K562 (cell line): ENCODE measurements around the gene TEPSIN. TPM values are rescaled to one million over a fixed set of nuclear protein-coding genes. Genes with fewer than 3 reads are reported as not detected.

Experiments used
- ATAC-seq: fragments of 200-7000 bp; cut with Tn5 transposase; 3 replicates; pipeline ENCODE4 v1.9.1; 2020; ENCODE audit warnings: moderate library complexity
- BruUV-seq: library from RNA; stranded (reverse); fragments of 400-500 nt; replicated peaks from 2 replicates; lab custom pipeline; 2021; lab: Mats Ljungman, UMichigan
- CTCF ChIA-PET: fragments of 300-600 bp; formaldehyde crosslinking; extraction: SDS; loops from one replicate; lab custom pipeline; 2021; ENCODE audit warnings: low intra/inter-chr PET ratio; lab: Yijun Ruan, JAX
- POLR2A ChIA-PET: fragments of 300-600, 350-650 bp; sonication (Branson Sonifier 250); formaldehyde crosslinking; extraction: SDS; loops from one replicate; lab custom pipeline; 2021; ENCODE audit warnings: antibody characterized with exemption, inconsistent platforms; lab: Yijun Ruan, JAX
- DNase-seq, 4 experiments: peaks; one replicate each; pipeline versions ENCODE4 v3.0.0 to v3.0.0-alpha.2; 2011 to 2018; ENCODE audit warnings: low spot score in 3 of 4, mixed read lengths in 3 of 4; ENCODE audit errors: extremely low read depth in 1 of 4
- FAIRE-seq: peaks from 2 replicates; lab custom pipeline; 2011; peaks lifted over from hg19 to GRCh38; lab: Jason Lieb, UNC
- H2AFZ ChIP-seq: 2 replicates; pipeline ENCODE4 v1.6.0; 2011; ENCODE audit warnings: low read depth, low read length, control low read depth, inconsistent platforms
- H3K27ac ChIP-seq: fragments of 200-600 bp; 3 replicates; pipeline ENCODE4 v1.8.0; 2011; ENCODE audit warnings: low read depth, mild to moderate bottlenecking, control low read depth, inconsistent platforms, low read length, moderate library complexity, mixed read lengths; ENCODE audit errors: extremely low read depth
- H3K27me3 ChIP-seq, 2 experiments: fragments of 300-600 bp in 1 of 2; 2 replicates in 1 of 2; 3 replicates in 1 of 2; pipeline versions ENCODE4 v1.6.0 to v1.8.0; 2011; ENCODE audit warnings: inconsistent platforms in 2 of 2, low read length in 2 of 2, mild to moderate bottlenecking in 1 of 2, mixed read lengths in 1 of 2, moderate library complexity in 1 of 2; ENCODE audit not compliant: control insufficient read depth in 2 of 2, insufficient read depth in 2 of 2
- H3K36me3 ChIP-seq: fragments of 300-600 bp; 3 replicates; pipeline ENCODE4 v1.8.0; 2011; ENCODE audit warnings: mild to moderate bottlenecking, low read length, inconsistent platforms; ENCODE audit not compliant: control insufficient read depth, insufficient read depth
- H3K4me1 ChIP-seq, 2 experiments: fragments of 200-600 bp in 1 of 2; replicated peaks in 1 of 2; 2 replicates in 1 of 2; 3 replicates in 1 of 2; pipeline versions ENCODE4 v1.5.1 to v1.8.0; 2011; ENCODE audit warnings: inconsistent platforms in 2 of 2, low read length in 2 of 2, mild to moderate bottlenecking in 1 of 2, mixed read lengths in 1 of 2, moderate library complexity in 1 of 2; ENCODE audit not compliant: control insufficient read depth in 2 of 2, insufficient read depth in 2 of 2
- H3K4me2 ChIP-seq: 2 replicates; pipeline ENCODE4 v1.6.1; 2011; ENCODE audit warnings: low read length, control low read depth, inconsistent platforms, mixed read lengths; ENCODE audit not compliant: insufficient read depth
- H3K4me3 ChIP-seq: fragments of 200-600 bp; sonication (generic), shearing (Covaris generic); 2 replicates; pipeline ENCODE4 v1.5.1; 2016; ENCODE audit warnings: control low read depth, inconsistent platforms
- H3K79me2 ChIP-seq: fragments of 200-600 bp; 3 replicates; pipeline ENCODE4 v1.8.0; 2011; ENCODE audit warnings: low read length, inconsistent platforms; ENCODE audit not compliant: control insufficient read depth, insufficient read depth
- H3K9ac ChIP-seq, 2 experiments: 2 replicates each; pipeline versions ENCODE4 v1.6.0 to v1.6.1; 2011; ENCODE audit warnings: low read depth in 2 of 2, low read length in 2 of 2, control low read depth in 1 of 2, inconsistent platforms in 1 of 2, mild to moderate bottlenecking in 1 of 2, mixed read lengths in 1 of 2; ENCODE audit not compliant: insufficient read depth in 1 of 2
- H3K9me1 ChIP-seq: one replicate; pipeline ENCODE4 v1.6.0; 2011; ENCODE audit warnings: inconsistent platforms, mild to moderate bottlenecking, low read length, moderate library complexity; ENCODE audit not compliant: control insufficient read depth, insufficient read depth
- H3K9me3 ChIP-seq: replicated peaks from 2 replicates; pipeline ENCODE4 v1.5.1; 2011; ENCODE audit warnings: low read depth, low read length, inconsistent platforms; ENCODE audit not compliant: control insufficient read depth, insufficient read depth
- H4K20me1 ChIP-seq: replicated peaks from 2 replicates; pipeline ENCODE4 v1.6.1; 2011; ENCODE audit warnings: low read length, inconsistent platforms, mixed read lengths; ENCODE audit not compliant: control insufficient read depth, insufficient read depth
- RBFOX2 ChIP-seq: fragments of 200-400 bp; formaldehyde crosslinking; IDR thresholded peaks from 2 replicates; pipeline ENCODE4 v1.6.1; 2017; ENCODE audit warnings: low read depth, mild to moderate bottlenecking, low read length, moderate library complexity
- ZC3H4 ChIP-seq: sonication (generic); formaldehyde crosslinking; IDR thresholded peaks from 2 replicates; pipeline ENCODE4 v1.9.0; 2021; ENCODE audit warnings: missing genetic modification reagents, borderline replicate concordance
- ZZZ3 ChIP-seq: fragments of 450-650 bp; IDR thresholded peaks from 2 replicates; pipeline ENCODE4 v1.6.1; 2016; ENCODE audit warnings: antibody characterized with exemption, mild to moderate bottlenecking, moderate library complexity
- WGBS: fragments of 100-300 bp; shearing (Covaris generic); methylation state at CpG from one replicate; pipeline ENCODE4 v1.1.6; 2016; ENCODE audit warnings: low coverage, mixed read lengths; ENCODE audit not compliant: insufficient coverage; ENCODE audit errors: missing lambda C conversion rate; 5-methylcytosine and 5-hydroxymethylcytosine counted together
- in situ Hi-C: fragments of 300-500 bp; cut with MboI; formaldehyde crosslinking; loops from 4 replicates; pipeline ENCODE4 v1.15.0; 2018; ENCODE audit warnings: inconsistent platforms, mixed read lengths
- intact Hi-C: fragments of 100-400 bp; cut with micrococcal nuclease; formaldehyde crosslinking; loops from 2 replicates; pipeline ENCODE4 v1.14.2; 2022
- polyA plus RNA-seq, 8 experiments: library from polyadenylated mRNA; depleted of rRNA in 4 of 8; stranded (reverse) in 5 of 8; unstranded in 3 of 8; fragments of >200 nt; fragmentation: Nextera tagmentation in 2 of 8; fragmentation: Illumina TruSeq in 1 of 8; extraction: Ambion mirVana in 2 of 8; extraction: Trizol in 1 of 8; gene quantifications; 2 replicates each; pipeline versions ENCODE4 v1.2.1 to v1.2.3, GENCODE V29; 2011 to 2014; ENCODE audit warnings: inconsistent platforms in 1 of 8, missing spikeins in 1 of 8
- total RNA-seq, 7 experiments: library from RNA; depleted of rRNA in 6 of 7; stranded (reverse); fragments of >200 nt in 6 of 7; fragmentation: Illumina TruSeq in 2 of 7; extraction: Trizol in 2 of 7; gene quantifications; 2 replicates each; pipeline versions ENCODE4 v1.2.1 to v1.2.3, GENCODE V29; 2011 to 2021; ENCODE audit warnings: low replicate concordance in 1 of 7
- TF ChIP-seq, protein P1 (sequence below): IDR thresholded peaks from 2 replicates; pipeline ENCODE4 v1.6.1; 2011; ENCODE audit warnings: borderline replicate concordance, low read depth, mild to moderate bottlenecking, moderate library complexity, low read length; ENCODE audit not compliant: insufficient read depth, poor library complexity, severe bottlenecking

TEPSIN gene
- total and polyA plus RNA-seq, 9 of the 15 experiments (the other 6 are each of a cell fraction or from before 2014, with no cell fraction given) = 0.80 to 29.8 (median 5.3) TPM

DNA sequence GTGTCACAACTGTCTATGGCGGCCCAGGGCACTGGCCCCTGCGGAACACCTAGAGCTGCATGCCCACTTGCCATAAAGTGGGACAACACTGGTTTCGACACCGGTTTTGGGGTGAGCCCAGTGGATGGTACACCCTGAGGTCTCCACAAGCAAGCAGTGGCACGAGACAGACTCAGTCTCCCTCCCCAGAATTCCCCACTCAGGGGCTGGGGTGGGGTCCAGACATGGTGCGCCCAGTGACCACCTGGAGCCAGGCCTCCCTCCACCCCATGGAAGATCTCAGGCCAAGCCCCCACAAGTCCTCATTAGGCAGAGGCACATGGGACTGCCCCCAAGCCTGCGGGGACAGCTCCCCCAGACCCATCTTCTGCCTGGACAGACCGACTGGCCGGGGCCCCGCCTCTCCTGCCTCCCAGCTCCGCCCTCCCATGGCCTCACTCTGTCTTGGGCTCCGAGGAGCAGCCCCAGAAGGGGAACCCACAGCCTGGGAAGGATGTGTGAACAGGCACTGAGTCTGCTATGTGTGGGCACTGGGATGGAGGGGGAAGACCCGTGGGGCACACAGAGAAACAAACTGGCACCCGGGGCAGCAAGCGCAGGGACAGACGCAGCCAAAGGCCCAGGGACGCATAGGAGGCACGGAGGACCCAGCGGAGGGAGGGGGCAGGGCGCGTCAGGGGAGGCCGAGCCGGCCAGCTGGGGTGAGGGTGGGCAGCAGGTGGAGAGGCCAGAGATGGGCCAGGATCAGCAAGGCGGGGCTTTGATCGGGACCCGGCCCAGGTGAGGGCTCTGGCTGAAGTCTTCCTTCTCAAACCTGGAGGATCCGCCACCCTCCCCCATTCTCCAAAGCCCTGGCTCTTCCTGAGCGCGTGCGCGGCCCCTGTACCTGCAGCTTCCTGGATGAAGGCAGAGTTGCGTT lies 2.8 kb downstream of the TEPSIN start:
- POLR2A ChIA-PET = interaction anchor here (0.6 kb wide), 1 partner anchor 264 kb away, joined by 3 read pairs; no protein-coding TSS in a partner anchor
- CTCF ChIA-PET = no interaction called here
- no peak for FAIRE-seq

More for the DNA sequence above, 2.8 kb downstream of the TEPSIN start:
- Histone ChIP-seq H3K9me3 (no peaks in the 10 kb centered on the region), H4K20me1 (peaks cover 32% of the 10 kb centered on the region), H3K9ac (peak overlapping the region in 1 of 2 experiments; percentile 66; a peak in 2 of 4 replicates), H2AFZ (no peak overlapping the region), H3K4me3 (no peak overlapping the region), H3K27ac (no peak overlapping the region), H3K9me1 (peaks cover 9% of the 10 kb centered on the region), H3K4me2 (no peak overlapping the region), H3K36me3 (peaks cover 17% of the 10 kb centered on the region; the same call in 1 of the 3 replicates), H3K4me1 (peaks cover 29 to 93% of the 10 kb centered on the region in 2 experiments), H3K27me3 (no peaks in the 10 kb centered on the region), H3K79me2 (peaks cover 29% of the 10 kb centered on the region)
- no peak for ATAC-seq
- in situ Hi-C loops = loop anchor here (25.0 kb wide), 1 partner anchor 99 kb away; no protein-coding TSS in a partner anchor
- no peak for DNase-seq
- intact Hi-C loops = loop anchor here (10.0 kb wide), 1 partner anchor 221 kb away; no protein-coding TSS in a partner anchor
- BruUV-seq = no TSS peak
- TF ChIP-seq, protein P1, sequence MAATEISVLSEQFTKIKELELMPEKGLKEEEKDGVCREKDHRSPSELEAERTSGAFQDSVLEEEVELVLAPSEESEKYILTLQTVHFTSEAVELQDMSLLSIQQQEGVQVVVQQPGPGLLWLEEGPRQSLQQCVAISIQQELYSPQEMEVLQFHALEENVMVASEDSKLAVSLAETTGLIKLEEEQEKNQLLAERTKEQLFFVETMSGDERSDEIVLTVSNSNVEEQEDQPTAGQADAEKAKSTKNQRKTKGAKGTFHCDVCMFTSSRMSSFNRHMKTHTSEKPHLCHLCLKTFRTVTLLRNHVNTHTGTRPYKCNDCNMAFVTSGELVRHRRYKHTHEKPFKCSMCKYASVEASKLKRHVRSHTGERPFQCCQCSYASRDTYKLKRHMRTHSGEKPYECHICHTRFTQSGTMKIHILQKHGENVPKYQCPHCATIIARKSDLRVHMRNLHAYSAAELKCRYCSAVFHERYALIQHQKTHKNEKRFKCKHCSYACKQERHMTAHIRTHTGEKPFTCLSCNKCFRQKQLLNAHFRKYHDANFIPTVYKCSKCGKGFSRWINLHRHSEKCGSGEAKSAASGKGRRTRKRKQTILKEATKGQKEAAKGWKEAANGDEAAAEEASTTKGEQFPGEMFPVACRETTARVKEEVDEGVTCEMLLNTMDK = no peak
- TF ChIP-seq ZC3H4 (CRISPR knock-in tag) (0 out of 2 replicates have a peak, but pooled peaks have one; percentile 57), ZZZ3 (no peak), RBFOX2 (0 out of 2 replicates have a peak, but pooled peaks have one; percentile 26)
- 82% methylated on average over 25 of the region's 32 CpGs for WGBS
